EH (cell line): ENCODE data around the gene BAZ2B.

Experiments used
- DNase-seq: peaks from one replicate; pipeline ENCODE4 v3.0.0-alpha.2; 2015; ENCODE audit warnings: low read depth

Gene BAZ2B

DNA sequence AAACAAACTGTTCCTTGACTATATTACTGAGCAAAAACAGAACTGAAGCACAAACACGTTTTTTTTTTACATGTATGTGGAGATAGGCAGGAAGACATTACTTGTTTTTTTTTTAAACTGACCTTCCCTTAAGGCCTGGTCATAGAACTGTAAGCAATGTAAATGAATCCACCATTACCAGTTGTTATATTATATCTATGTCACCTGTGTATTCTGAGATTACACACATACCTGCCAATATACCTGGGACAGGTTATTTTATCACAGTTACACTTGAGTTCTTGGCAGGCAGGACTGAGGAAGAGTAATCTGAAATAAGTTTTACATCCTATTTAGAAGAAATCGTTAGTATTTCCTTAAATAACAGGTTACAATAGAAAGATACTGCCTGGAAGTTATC lies 155.3 kb downstream of the BAZ2B start:
- DNase-seq: no peak

DNA sequence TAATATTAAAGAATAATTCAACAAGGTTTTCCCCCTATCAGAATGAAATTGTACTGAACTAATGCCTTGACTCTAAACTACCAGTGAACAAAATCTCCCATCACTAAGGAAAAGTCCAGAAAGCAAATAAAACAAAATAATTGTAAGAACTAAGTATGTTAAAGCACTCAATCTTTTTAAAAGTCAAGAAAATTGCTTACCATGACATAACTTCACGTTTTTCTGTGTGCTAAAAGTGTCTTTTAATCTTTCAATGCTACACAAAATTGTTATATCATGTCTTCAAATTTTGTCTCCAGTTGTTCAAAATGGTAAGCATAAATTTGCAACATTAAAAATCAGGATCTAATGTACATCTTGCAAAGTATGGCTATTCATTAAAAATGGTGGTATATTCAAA lies 156.1 kb downstream of the BAZ2B start:
- no peak for DNase-seq

DNA sequence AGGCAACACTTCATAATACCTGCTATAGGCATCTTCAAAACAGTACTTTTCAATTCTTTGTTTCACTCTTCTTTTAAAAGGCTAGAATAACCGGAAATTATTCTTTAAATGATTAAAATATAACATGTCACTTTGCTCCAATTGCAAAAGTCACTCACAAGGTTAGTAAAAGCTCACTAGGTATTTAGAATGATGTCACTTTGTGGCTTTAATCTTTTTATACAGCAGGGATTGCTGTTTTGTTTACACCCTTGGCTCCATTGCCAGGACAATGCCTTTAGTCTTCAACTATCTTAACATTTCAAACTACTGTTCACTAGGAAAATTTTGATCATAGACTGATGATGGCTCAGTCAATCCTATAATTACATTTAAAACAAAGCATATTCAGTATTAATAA lies 157.1 kb downstream of the BAZ2B start:
- DNase-seq: no peak

DNA sequence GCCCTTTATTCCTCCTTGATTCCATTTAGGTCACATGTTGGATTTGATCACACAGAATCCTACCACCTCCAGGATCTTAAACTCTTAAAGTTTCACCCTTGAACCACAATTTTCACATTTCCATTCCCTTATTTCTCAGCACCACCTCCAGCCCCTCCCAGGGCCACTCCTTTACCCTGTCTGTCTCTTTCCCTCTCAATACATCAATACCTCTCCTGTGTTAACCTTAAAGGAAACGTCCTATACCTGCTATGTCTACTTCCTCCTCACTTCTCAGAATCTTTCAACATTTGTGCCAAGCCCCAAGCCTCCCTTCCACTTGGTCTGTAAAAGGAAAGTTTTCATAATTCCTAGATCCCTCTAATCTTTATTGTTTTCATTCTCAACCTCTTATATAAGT lies 158.8 kb downstream of the BAZ2B start:
- DNase-seq: no peak

DNA sequence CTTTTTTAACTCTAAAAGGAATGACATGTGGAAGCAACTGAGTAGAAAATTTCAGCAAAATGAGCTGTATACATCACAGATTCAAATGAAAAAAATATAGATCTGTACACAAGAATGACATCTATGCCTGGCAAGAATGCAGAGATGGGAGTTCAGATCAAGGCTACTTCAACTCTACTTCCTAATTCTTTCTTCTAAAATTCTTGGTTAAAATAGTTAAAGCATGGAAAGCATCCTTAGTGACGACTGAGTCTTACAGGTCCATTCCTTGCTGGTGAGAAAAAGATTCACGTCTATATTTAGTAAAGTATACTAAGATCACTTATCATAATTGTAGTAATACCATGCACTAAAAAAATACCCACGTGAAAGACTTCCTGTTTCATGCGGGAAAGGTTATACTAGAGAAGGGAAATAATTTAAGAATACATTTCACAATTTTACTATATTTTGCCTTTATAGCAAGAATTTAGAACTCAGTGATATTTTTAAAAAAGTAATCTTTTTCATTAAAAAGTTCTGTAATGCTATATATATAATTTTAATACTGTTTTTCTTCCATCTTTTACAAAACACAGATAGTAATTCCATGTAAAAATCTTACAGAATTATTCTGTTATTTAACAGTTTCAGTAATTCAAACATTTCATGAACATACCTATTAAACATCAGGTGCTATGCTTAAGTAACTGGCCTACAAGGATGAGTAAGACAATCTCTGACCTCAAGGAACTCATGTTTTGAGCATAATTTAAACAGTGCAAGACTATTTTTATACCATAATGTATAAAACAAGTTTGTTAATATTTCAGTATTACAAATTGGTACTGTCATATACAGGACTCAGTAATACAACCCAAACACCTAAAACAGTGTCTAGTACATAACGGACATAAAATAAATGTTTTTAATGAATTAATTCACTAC lies 159.6 kb downstream of the BAZ2B start:
- DNase-seq: peak; percentile 82

DNA sequence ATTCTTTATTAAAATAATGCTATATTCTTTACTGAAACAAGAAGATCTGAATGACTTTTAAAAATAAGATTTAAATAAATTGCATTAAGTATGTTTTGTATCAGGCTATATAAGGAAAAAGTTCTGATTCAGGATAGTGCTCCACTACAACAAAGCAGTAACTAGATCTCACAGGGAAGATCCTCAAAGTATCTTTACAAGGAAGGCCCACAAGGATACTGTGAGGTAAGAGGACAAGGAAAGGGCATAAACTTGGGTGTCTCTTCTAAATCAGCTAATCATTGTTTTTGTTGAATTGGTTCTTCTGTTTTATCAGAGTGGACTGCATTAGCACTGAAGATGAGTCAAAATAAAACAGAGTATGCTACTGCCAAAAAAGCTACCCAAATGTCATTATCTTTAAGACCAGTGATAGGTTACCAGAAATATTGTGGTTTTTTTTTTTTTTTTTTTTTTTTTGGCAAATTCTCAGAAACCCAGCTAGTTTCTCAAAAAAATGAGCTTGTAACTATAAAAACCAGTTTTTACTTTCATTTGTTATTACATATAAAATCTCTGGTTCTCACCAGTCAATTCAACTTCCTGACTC lies 160.9 kb downstream of the BAZ2B start:
- peak; percentile 51 for DNase-seq

DNA sequence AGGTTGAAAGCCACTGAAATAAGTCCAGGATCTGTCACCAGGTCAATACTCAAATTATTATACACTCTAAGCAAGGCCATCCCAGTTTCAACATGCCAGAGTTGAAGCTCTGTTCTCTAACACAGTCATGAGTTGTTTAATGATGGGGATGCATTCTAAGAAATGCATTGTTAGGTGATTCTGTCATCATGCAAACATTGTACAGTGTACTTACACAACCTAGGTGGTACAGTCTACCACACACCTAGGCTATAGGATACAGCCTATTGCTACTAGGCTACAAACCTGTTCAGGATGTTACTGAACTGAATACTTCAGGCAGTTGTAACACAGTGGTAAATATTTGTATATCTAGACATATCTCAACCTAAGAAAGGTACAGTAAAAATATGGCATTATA lies 162.2 kb downstream of the BAZ2B start:
- peak; percentile 25 for DNase-seq

DNA sequence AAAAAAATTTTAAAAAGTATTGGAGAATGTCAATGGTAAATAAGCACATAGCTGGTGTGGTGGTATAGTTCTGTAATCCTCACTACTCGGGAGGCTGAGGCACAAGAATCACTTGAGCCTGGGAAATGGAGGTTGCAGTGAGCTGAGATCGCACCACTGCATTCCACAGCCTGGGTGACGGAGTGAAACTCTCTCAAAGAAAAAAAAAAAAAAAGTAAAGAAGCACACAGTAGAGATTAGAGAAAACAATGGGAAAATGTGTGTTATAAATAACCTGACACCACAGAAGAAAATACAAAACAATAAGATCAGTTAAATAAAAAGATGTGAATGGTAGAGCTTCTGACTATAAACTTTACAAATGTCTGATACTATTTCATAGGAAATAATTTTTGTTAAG lies 166.2 kb downstream of the BAZ2B start:
- no peak for DNase-seq

DNA sequence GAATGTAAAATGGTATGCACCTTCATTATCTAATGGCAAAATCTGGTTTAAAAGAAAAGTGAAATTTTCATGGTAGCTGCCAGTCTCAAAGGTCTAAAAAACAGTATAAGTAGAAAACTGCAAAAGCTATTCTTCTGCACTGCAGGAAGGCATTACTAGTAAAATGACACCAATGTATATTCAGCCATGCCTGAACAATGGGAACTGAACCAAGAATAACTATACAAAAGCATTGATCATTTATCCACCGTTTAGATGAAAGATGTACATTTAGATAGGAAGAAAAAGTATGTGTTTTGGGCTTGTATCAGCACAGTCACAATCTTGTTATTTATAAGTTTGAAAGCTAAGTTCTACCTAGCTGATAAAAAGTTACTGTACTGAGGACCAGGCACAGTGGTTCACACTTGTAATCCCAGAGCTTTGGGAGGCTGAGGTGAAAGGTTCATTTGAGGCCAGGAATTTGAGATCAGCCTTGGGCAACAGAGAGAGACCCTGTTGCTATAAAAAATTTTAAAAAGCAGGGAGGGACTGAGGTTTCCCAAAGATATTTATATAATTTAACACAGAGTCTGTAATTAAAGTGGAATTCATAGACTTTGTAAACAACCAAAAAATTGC lies 166.7 kb downstream of the BAZ2B start:
- DNase-seq: no peak

DNA sequence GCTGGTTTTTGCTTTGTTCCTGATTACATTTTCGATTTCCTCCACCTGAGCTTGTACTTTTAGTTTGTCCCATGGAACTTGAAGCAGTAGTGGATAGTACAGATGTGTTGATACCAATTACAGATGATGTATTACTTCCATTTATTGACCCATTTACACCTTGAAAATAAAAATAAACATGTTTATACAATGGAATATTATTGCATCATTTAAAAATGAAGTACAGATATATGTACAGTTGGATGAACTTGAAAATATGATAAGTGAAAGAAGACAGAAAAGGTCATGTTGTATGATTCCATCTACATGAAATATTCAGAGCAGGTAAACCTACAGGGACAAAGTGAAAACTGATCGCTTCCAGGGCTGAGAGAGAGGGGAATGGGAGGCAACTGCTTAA lies 169.5 kb downstream of the BAZ2B start:
- no peak for DNase-seq

DNA sequence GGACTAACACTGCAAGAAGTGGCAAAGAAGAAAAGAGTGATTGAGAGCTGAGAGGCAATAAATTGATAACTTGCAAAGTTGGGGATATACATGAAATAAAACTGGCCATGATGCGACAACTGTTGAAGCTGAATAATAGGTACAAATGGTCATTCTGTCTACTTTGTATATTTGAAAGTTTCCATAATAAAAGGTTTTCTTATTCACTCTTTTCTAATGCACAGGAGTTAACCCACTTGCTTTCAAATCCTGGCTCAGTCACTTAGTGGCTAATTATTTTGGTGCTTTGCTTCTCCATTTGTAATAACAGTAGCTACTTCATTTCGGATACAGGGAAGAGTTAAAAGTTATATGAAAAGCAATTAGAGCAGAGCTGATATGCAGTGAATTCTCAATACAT lies 170.1 kb downstream of the BAZ2B start:
- DNase-seq: no peak

DNA sequence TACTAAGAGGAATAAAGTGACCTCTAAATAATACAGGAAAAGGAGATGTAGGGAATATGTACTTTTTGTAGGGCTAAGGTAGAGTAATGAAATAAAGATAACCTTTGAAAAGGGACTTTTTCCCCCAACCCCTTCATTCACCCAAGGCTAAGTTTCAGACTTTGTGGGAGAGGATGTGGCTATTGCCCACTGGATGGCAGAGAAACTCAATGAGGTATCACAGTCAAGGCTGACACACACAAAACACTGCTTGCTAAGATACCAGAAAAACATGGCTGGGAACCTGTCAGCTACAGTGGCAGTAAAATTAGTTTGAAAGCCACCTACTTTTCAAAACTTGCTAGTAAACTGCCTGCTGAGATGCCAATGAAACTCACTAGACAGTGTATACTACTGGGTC lies 171.0 kb downstream of the BAZ2B start:
- DNase-seq: no peak

DNA sequence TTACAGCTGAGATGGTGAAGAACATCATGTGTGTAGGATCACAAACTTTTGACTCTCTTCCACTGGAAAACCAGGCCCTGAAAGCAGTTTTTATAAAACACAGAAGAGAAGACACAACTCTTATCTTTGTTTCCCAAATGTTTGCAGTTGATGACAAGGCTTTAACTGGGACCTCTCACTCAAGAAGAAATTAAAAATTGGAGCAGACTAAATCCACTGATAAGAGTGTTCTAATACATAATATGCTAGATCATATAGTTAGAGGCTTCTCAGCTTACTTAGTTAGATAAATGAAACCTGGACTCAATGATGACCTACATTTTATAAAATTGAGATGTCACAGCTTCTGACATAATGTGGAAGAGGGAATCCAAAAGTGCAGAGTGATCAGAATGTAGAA lies 171.6 kb downstream of the BAZ2B start:
- no peak for DNase-seq

DNA sequence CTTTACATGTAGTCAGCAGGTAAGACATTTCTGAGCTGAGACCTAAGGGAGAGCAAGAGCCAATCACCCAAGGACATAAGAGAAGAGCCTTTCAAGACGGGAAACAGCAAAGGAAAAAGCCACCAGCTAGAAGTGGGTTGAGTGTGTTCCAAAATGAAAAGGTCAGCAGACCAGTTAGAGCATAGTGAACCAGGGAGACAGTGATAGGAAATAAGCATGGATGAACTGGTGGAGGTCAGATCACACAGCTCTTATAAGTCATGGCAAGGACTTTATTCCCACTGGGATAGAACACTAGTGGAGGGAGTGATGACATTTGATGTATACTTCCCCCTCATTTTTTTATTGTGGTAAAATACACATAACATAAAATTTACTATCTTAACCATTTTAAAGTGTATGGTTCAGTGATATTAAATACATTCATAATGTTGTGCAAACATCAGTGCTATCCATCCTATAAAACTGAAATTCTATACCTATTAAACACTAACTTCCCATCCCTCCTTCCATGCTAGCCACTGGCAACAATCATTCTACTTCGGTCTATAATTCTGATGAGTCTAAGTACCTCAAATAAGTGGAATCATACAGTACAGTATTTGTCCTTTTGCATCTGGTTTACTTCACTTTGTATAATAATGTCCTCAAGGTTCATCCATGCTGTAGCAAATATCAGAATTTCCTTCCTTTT lies 174.0 kb downstream of the BAZ2B start:
- DNase-seq: no peak

DNA sequence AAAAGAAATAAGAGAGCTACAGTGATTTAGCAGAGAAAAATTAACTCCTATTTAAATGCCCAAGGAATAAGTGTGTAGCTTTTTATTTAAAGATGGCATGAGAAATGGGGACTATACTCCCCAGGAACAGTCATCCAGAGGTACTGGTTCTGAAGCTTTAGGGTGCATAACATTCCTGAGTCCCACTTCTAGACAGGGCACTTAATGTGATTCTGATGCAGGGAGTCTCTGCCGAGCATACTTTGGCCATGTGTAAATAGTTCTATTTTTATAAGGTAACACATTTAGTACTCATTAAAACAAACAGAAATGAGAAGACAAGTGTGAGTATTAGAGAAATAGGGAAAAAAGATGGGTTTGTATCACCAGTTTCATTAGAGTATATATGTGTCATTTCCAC lies 175.2 kb downstream of the BAZ2B start:
- DNase-seq: peak; percentile 26

DNA sequence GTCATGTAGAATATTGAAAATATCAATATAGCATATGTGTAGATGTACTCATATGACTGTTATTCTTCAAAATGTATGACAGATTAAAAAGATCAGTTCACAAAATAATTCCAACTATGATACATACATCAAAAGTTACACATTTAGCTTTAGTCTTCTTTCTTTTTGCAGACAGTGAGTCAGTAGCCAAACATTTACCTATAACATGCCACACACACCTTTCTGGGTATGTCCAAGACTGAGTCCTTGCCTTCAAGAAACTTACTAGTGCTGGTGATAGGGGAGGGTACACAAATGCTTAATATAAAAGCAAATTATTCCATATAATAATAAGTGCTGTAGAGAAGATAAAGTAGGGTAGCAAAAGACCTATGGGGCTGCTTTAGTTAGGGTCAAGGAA lies 176.9 kb downstream of the BAZ2B start:
- DNase-seq: no peak

DNA sequence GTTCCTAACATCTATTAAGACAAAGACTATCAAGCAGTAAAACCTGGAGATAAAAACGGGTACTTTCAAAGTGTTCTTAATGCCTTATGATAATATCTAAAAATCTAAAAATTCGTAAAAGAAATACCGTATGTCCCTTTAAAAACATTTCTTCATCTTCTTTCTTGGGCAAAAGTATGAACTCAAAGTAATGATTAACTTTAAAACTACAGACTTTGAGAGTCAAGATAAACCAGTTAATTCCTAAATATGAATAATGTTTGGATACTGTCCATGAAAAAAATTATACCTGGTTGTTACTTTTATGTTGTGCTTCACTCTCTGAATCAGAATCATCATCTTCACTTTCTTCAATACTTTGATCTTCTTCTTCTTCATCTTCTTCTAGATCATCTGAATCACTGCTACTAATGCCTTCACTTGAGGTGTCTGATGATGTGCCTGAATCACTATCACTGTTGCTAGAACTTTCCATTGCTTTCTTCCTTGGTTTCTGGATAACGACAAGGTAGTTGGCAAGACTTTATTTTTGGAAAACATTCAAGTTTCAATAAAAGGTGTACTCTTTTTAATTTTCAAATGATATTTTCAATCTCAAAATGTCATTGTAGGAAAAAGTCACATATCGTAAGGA lies 177.5 kb downstream of the BAZ2B start:
- DNase-seq: no peak

DNA sequence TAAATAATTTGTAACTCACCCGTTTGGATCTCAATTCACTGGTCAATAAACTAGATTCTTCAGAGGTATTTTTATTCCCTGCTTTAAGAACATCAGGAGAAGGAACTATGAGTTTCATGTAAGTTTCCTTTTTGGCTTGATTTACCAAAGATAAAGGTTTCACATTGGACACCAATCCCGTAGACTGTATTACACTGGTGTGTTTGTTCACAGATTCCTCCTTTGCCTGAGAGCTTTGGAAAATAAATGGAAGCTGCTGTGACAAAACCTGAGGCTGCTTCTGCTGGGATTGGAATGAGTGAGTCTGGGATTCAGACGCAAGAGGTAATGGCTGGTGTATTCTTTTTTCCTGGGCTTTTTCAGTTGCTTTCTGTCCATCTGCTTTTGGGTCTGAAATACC lies 178.1 kb downstream of the BAZ2B start:
- no peak for DNase-seq

DNA sequence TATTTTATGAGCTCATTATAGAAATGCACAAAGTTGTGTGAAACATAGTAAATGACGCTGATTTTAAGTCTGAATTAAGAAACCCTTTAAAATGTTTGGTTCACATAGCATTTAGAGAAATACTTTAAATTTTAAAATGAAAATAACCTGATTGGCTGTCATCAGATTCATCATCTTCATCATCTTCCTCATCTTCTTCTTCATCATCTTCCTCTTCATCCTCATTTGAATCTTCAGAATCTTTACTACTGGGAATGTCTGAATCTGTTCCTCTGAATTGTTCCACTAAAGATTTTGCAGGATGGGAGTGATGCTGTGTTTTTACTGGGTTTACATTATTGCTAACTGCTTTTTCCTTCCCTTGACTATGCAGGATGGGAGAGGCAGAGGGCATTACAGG lies 183.7 kb downstream of the BAZ2B start:
- no peak for DNase-seq

DNA sequence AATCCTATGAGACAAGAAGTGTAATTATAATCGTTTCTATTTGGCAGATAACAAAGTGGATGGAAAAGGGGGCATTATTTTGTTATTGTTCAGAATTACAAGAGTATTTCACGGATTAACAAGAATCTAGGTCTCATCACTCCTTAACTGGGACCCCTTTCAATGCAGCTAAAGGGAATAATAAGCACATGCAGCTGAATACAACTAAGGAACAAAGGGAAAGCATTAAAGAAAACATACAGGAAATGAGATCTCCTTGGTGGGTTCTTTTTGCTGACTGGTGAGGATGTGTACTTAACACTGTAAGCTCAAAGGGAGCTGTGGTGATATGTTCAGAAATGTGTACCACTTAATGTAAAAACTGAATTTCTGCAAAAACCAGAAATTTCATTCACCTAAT lies 189.3 kb downstream of the BAZ2B start:
- DNase-seq: no peak

DNA sequence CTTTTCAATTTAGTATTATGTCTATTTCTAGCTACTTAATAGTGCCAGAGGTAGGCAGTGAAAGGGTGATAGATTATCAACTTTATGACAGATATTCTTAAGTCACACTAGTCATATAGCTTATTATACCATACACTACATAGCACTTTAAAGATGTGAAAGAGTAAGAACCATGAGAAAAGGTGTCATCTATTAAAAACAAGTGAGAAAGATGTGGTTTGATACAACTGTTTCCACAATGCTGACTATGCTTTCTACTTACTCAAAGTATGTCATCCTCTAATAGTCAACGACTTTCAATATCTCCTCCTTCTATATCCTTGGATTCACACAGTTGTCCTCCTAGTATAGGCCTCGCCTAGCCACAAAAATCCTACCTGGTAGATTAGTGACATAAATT lies 196.9 kb downstream of the BAZ2B start:
- DNase-seq: no peak

DNA sequence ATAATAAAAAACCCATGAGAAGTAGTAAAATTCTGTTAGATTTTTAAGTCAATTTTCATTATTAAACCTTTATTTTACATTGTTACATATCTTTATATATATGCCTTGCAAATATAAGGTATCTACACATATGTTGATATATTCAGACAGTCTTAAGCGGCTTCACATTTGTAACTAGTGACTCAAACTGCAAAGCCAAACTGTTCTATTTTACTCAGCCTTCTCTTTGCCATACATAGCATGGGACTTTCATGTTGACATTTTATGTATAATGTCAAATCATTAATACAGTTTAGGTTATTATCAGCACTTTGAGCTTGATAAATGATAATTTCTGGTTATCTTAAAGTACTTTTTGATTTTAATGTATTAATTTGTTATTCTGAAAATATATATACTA lies 204.9 kb downstream of the BAZ2B start:
- no peak for DNase-seq
